IPS-NIHi11 (cell line): Measurements from ENCODE around the gene THRSP.
"Not testable (repeated sequence)": the region's sequence is repeated elsewhere in the genome, so short reads cannot be mapped to it uniquely, and the experiment has no call there.

Experiments used
- DNase-seq: peaks from one replicate; pipeline ENCODE4 v3.0.0; 2012; ENCODE audit warnings: mixed read lengths, low spot score

The THRSP gene

DNA sequence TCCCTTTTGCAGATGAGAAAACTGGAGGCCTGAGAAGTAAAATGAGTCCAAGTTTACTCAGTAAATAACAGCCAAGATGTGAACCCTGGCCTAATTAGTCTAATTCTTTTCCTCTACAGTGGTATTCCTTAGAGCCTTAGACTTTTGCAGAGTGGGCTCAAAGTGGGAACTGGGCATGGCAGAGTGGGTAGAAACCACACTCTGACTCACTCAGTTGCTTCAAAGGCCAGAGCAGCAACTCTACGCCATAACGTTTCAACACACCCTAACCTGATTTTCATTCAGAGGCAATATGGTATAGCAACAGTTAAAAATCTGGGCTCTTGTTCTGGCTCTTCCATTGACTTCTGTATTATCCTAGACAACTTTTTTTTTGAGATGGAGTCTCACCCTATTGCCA is 2.8 kb downstream of the THRSP start:
- no peak for DNase-seq

DNA sequence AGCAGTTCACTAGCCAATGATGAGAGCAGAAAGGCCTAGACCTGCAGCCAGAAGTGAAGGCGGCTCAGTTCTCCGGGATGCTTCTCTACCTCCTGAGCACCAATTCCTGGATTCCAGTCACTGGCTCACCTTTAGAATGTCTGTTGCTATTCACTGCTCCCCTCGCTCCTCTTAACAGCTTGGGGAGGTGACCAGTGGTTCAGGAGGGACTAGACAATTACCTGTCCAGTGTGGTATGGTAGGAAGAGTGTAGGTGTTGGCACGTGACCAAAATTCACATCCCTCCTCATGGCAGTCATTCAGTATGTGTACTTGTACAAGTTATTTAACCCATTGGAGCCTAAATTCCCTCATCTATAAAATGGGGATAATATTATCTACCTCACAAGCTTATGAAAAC is 4.0 kb downstream of the THRSP start:
- DNase-seq, result no peak

DNA sequence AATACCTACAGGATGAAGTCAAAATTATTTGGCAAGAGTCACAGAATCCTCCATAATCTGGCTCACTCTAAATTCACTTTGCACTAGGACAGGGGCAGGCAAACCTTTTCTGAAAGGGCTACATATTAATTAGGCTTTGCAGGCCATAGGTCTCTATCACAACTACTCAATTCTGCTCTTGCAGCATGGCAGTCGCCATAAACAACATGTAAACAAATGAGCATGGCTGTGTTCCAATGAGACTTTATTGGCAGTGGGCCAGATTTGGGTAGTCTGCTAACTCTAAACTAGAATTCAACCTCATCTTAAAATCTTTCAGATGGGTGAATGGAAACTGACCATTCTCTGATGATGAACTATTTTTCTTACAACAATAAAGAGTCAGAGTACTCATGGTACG is 5.8 kb downstream of the THRSP start:
- DNase-seq, result no peak

DNA sequence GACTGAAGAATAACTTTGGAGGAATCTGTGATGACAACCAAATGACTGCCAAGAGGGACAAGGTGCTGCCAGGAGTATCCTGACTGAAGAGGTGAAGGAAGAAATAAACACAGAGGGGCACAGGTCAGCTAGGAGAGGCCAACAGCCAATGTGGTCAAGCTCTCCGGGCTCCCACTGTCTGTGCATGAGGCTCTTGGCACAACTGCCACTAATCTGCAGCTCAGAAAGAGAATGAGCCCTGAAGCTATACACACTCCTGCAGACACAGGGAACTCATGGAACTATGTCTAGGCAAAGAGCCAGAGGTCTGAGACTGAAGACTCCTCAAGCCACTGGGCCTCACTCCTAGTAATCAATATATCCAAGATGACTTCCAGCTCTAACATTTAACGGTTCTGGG is 7.0 kb downstream of the THRSP start:
- DNase-seq, result no peak

DNA sequence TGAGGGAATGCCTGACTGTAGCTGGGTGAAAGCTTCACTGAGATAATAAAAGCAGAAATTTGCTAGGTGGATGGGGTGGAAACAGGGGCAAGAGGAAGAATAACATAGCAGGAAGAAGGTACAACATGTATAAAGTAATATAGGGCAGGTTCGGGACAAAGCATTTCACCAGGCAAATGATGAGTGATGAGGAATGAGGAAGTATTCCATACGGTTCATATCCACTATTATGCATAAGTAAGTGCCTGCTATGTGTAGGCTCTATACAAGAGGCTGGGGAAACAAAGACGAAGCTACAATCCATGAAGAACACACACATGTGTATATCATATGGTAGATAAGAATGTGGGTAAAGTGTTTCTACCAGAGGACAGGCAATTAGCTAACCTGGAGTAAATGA is 8.1 kb downstream of the THRSP start:
- no peak for DNase-seq

DNA sequence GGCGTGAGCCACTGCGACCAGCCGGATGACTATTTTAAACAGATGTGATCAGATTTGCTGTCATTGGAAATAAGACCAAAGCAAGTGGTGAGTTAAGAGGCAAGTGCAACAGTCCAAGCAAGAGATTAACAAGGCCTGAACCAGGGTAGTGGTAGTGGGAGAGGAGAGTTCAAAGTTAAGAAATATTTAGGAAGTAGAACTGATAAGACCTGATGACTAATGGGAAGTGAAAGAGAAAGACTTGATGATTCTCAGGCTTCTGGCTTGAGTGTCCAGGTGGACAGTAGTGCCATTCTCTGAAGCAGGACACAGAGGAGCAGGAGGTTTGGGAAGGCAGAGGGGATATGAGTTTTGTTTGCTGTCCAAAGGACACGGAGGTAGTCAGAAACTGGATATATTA is 8.8 kb downstream of the THRSP start:
- no peak for DNase-seq

DNA sequence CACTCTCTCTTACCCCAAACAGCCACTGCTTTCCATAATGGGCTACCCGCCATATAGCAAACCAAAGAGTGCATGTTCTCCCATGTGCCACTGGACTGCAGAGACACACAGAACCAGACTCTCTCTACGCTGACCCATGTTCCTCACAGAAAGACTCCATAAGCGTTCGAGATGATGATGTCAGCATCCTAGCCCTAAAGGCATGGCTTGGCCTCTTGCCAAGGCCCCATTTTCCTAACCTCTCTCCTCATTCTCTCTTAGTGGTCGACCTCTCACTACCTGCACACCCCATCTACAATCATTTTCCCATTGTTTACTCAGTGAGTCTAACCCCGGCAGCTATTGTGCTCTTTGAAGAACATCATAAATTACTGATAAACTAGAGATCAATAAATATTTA is 11.1 kb downstream of the THRSP start:
- DNase-seq, result no peak

DNA sequence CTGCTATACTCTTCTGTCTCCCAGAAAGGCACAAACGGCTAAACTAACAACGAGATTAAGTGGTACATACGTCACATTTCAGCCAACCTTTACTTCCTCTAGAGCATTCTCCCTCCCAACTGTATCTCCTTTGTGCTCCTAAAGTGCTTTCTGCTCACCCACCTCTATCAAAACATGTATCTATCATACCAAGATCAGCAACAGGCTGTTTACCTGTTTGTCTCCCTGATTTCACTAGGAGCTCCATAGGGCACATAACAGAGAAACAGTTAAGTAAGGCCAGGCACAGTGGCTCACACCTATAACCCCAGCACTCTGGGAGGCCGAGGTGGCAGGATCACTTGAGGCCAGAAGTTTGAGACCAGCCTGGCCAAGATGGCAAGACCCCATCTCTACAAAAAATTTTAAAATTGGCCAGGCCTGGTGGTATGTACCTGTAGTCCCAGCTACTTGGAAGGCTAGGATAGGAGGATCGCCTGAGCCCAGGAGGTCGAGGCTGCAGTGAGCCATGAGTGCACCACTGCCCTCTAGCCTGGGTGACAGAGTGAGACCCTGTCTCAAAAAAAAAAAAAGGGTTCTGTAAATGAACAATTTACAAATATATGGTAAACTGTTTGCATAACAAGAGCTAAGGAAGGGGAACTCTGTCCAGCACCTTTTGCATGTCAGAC is 13.2 kb downstream of the THRSP start:
- no peak for DNase-seq

DNA sequence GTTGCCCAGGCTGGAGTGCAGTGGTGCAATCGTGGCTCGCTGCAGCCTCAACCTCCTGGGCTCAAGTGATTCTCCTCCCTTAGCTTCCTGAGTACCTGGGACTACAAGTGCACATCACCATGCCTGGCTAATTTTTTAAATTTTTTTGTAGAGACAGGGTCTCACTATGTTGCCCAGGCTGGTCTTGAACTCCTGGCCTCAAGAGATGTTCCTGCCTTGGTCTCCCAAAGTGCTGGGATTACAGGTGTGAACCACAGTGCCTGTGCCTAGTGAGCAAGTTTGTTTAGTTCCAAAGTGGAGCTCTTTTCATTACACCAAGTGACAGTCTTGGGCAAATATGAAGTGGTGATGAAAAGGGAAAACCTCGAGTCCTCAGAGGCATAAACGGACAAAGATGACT is 13.9 kb downstream of the THRSP start:
- not testable (repeated sequence) for DNase-seq

DNA sequence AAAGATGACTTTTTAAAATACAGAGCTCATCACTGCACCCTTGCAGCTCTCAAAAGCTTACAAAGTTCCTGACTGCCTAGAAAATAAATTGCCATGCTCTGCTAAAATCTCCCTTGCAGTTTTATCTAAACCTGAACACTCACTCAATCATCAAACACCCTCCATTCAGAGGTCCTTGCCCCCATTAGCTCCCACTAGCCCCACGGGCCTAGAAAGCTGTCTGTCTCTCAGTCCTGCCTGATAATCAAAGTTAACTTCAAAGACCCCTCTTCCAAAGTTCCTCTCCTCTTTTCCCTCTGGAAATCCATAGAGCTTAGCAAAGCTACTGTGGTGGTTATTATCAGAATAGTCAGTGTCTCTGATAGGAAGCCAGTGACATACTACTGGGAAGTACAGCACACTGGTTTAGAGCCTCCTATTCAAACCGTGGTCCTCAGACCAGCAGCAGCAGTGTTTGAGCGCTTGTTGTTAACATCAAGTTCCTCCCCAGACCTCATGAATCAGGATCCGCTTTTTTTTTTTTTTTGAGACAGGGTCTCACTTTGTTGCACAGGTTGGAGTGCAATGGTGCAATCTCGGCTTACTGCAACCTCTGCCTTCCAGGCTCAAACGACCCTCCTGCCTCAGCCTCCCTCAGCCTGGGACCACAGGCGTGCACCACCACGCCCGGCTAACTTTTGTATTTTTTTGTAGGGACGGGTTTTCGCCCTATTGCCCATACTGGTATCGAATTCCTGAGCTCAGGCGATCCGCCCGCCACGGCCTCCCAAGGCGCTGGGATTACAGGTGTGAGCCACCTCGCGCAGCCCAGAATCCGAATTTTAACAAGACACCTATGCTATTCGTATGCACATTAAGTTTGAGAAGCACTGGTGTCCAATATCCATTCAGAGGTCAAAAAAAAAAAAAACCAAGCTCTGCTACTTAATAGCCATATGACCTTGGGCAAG is 14.8 kb downstream of the THRSP start:
- no peak for DNase-seq

DNA sequence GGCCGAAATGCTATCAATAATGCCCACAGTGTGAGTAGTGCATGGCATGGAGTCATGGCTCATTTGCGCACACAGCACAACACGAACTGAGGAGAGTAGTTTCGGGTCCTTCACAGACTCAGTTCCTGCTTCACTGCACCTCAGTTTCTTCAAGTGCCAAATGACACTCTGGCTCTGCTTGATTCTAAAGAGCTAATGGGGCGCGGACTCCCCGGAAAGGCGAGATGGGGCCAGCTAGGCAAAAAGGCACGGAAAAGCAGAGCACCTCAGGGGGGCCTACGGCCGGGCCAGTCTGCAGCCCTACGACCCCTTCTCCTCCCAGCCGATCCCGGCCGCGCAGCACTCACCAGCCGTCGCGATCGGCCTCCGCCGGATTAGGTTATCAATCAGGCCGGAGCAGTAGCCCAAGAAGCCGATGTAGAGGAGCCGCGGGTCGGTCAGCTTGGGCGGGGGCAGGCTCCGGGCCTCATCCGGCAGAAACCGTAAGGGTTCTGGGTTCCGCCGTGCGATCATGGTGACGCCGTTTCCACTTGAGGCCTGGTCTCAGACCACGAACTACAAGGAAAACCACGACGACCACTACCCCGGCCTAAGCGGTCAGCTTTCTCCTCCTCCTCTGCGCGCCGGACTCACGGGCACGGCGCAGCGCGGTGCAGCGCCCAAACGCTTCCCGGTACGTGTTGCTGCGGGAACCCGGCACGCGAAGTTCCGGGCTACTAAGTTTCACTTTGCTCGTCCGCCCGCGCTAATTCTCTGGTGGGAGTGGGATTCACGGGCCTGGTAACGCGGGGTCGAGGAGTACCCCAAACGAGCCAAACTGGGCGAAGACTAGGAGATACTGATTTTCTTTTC is 15.8 kb downstream of the THRSP start, which contains the start of gene NDUFC2:
TSS of gene NDUFC2 (minus strand) at position 631 of the 852 bp plus-strand sequence. CDS start at position 513, 118 bp downstream.
- peak; percentile 82 for DNase-seq

DNA sequence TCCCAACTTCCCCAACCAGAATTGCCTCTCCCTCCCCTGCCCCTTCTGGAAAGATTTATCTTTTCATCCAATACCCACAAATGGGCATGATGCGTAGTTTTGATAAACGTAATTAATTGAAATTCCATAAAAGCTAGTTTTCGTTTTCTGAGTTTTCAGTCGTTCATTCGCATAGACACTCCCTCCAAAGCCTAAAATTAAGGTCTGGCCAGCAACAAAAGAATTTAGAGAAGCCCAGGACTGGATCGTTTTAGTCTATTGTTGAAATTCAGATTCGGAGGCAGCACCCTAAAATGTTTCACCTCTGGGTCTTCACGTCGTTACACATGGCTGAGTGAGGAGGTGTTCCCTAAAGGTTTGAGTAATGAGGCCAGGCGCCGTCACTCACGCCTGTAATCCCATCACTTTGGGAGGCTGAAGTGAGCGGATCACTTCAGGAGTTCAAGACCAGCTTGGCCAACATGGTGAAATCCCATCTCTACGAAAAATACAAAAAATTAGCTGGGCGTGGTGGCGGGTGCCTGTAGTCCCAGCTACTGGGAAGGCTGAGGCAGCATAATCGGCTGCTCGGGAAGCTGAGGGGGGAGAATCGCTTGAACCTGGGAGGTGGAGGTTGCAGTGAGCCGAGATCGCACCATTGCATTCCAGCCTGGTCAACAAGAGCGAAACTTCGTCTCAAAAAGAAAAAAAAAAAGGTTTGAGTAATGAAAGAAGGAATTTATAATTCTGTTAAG is 16.6 kb downstream of the THRSP start:
- no peak for DNase-seq

DNA sequence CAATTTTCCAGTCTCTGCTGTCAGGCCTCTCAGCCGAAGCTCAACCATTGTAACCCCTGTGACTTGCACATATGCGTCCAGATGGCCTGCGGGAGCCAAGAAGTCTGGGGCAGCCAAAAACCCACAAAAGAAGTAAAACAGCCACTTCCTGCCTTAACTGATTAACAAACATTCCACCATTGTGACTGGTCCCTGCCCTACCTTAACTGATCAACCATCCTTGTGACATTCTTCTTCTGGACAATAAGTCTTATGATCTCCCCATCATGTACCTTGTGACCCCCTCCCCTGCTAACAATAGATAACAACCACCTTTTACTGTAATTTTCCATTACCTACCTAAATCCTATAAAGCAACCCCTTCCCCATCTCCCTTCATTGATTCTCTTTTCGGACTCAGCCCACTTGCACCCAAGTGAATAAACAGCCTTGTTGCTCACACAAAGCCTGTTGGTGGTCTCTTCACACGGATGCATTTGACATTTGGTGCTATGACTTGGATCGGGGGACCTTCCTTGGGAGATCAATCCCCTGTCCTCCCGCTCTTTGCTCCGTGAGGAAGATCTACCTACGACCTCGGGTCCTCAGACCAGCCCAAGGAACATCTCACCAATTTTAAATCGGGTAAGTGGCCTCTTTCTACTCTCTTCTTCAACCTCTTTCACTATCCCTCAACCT is 17.3 kb downstream of the THRSP start:
- DNase-seq, result no peak

DNA sequence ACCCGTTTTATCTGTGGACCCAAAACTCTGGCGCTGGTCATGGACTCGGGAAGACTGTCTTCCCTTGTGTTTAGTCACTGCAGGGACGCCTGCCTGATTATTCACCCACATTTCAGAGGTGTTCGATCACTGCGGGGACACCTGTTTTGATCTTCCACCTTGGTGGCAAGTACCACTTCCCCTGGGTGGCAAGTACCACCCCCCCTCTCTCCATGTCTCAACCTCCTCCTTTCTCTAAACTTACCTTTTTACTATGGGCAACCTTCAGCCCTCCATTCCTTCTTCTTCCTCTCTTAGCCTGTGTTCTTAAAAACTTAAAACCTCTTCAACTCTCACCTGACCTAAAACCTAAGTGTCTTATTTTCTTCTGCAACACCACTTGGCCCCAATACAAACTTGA is 17.9 kb downstream of the THRSP start:
- no peak for DNase-seq

DNA sequence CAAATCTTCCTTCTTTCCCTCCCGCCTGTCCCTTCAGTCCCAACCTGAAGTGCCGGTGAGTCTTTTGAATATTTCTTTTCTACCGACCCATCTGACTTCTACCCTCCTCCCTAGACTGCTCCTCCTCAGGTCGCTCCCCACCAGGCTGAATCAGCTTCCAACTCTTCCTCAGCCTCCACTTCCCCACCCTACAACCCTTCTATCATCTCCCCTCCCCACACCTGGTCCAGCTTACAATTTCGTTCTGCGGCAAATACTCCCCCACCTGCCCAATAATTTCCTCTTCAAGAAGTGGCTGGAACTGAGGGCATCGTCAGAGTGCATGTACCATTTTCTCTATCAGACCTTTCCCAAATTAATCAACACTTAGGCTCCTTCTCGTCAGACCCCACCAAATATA is 18.5 kb downstream of the THRSP start:
- DNase-seq, result no peak

DNA sequence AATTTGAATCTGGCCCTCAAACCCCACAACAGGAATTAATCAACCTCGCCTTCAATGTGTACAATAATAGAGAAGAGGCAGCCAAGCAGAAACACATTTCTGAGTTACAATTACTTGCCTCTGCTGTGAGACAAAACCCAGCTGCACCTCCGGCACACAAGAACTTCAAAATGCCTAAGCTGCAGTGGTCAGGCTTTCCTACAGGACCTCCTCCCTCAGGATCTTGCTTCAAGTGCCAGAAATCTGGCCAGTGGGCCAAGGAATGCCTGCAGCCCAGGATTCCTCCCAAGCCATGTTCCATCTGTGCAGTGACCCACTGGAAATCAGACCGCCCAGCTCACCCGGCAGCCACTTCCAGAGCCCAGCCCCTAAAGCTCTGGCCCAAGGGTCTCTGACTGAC is 19.4 kb downstream of the THRSP start:
- DNase-seq, result no peak

DNA sequence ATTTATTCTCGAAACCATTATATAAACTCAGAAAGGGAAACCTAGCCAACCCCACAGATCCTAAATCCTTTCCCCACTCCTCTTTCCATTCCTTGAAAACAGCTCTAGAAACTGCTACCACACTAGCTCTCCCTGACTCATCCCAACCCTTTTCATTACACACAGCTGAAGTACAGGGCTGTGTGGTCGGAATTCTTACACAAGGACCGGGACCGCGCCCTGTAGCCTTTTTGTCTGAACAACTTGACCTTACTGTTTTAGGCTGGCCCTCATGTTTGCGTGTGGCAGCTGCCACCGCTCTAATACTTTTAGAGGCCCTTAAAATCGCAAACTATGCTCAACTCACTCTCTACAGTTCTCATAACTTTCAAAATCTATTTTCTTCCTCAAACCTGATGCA is 20.8 kb downstream of the THRSP start:
- DNase-seq, result not testable (repeated sequence)

DNA sequence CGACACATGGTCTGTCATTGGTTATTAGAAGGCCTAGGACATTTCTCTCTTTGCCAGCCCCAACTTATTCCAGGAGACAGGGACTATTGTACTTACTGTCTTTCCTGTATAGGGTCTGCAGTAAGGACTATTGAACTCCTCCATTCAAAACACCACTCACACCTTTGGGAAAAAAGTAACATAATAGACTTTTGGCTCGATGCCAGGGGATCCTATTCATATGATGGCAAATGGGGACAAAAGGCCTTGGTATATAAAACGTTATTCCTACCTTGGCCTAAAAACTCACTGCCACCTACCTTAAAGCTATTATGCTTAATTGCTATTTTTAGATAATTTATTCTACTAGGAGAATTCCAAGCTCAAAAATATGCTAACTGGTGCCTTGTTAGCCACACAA is 22.3 kb downstream of the THRSP start:
- no peak for DNase-seq

DNA sequence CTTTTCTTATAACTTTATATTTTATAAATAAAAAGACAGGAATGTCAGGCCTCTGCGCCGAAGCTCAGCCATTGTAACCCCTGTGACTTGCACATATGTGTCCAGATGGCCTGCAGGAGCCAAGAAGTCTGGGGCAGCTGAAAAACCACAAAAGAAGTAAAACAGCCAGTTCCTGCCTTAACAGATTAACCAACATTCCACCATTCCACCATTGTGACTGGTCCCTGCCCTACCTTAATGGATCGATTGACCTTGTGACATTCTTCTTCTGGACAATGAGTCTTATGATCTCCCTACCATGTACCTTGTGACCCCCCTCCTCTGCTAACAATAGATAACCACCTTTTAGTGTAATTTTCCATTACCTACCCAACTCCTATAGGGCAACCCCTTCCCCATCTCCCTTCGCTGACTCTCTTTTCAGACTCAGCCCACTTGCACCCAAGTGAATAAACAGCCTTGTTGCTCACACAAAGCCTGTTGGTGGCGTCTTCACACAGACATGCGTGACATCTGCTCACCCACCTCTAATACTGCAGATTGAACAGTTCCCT is 22.9 kb downstream of the THRSP start:
- DNase-seq, result not testable (repeated sequence)

DNA sequence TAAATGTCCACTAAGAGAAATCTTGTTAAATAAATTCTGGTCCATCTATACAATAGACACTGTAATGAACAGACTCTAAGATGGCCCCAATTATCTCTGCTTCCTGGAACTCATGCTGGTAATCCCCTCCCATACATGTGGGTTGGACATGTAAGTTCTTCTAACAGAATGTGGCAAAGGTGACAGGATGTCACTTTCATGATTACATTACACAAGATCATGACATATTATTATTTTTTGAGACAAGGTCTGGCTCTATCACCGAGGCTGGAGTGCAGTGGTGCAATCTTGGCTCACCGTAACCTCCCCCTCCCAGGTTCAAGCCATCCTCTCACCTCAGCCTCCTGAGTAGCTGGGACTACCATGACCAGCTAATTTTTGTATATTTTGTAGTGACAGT is 30.6 kb downstream of the THRSP start:
- DNase-seq, result no peak
